Endothelial cell of umbilical vein (primary cell): ENCODE data around the gene PKHD1. TPM values are rescaled to one million over a fixed set of nuclear protein-coding genes. Genes with fewer than 3 reads are reported as not detected.

ENCODE experiments used
- BruUV-seq: library from RNA; stranded (reverse); fragments of 400-500 nt; replicated peaks from 2 replicates; lab custom pipeline; 2021; lab: Mats Ljungman, UMichigan
- CTCF ChIA-PET: fragments of 300-600, 350-600 bp; sonication (Branson Sonifier 250); formaldehyde crosslinking; loops from one replicate; lab custom pipeline; 2021; ENCODE audit warnings: antibody characterized with exemption, inconsistent platforms; lab: Charles Lee
- POLR2A ChIA-PET: fragments of 300-600, 350-600 bp; sonication (Branson Sonifier 250); formaldehyde crosslinking; loops from one replicate; lab custom pipeline; 2021; ENCODE audit warnings: antibody characterized with exemption, inconsistent platforms; lab: Charles Lee
- DNase-seq: peaks from one replicate; pipeline ENCODE4 v3.0.0-alpha.2; 2011; ENCODE audit warnings: low read depth, low spot score
- FAIRE-seq: peaks from 2 replicates; lab custom pipeline; 2011; peaks lifted over from hg19 to GRCh38; lab: Jason Lieb, UNC
- H2AFZ ChIP-seq: 2 replicates; pipeline ENCODE4 v1.6.0; 2012; ENCODE audit warnings: low read depth, low read length, control low read depth, inconsistent platforms
- H3K27ac ChIP-seq: 2 replicates; pipeline ENCODE4 v1.5.1; 2011; ENCODE audit warnings: low read depth, mild to moderate bottlenecking, control low read depth, low read length, moderate library complexity; ENCODE audit not compliant: insufficient read depth
- H3K27me3 ChIP-seq, 2 experiments: 2 replicates each; pipeline versions ENCODE4 v1.6.0 to v1.6.1; 2011; ENCODE audit warnings: low read length in 2 of 2, mixed read lengths in 1 of 2; ENCODE audit not compliant: control insufficient read depth in 2 of 2, insufficient read depth in 2 of 2
- H3K36me3 ChIP-seq, 2 experiments: 2 replicates in 1 of 2; 3 replicates in 1 of 2; pipeline ENCODE4 v1.5.1; 2011; ENCODE audit warnings: low read length in 2 of 2, mild to moderate bottlenecking in 1 of 2, moderate library complexity in 1 of 2; ENCODE audit not compliant: control insufficient read depth in 2 of 2, insufficient read depth in 2 of 2; ENCODE audit errors: extremely low read depth in 1 of 2
- H3K4me1 ChIP-seq: 3 replicates; pipeline ENCODE4 v1.5.1; 2011; ENCODE audit warnings: mild to moderate bottlenecking, low read length; ENCODE audit not compliant: control insufficient read depth, insufficient read depth; ENCODE audit errors: extremely low read depth
- H3K4me2 ChIP-seq: 2 replicates; pipeline ENCODE4 v1.6.1; 2011; ENCODE audit warnings: low read length, control low read depth, mixed read lengths; ENCODE audit not compliant: insufficient read depth
- H3K4me3 ChIP-seq, 3 experiments: fragments of 200-600 bp in 1 of 3; sonication (generic), shearing (Covaris generic) in 1 of 3; replicated peaks in 1 of 3; 2 replicates each; pipeline ENCODE4 v1.5.1; 2011 to 2016; ENCODE audit warnings: control low read depth in 3 of 3, low read length in 3 of 3, mild to moderate bottlenecking in 2 of 3, inconsistent platforms in 1 of 3, low read depth in 1 of 3, moderate library complexity in 1 of 3; ENCODE audit not compliant: insufficient read depth in 1 of 3
- H3K79me2 ChIP-seq: 2 replicates; pipeline ENCODE4 v1.6.0; 2012; ENCODE audit warnings: low read length, inconsistent platforms; ENCODE audit not compliant: control insufficient read depth, insufficient read depth
- H3K9ac ChIP-seq: replicated peaks from 2 replicates; pipeline ENCODE3; 2011; ENCODE audit warnings: low read length, control low read depth; ENCODE audit not compliant: insufficient read depth; ENCODE audit errors: extremely low read depth
- H3K9me1 ChIP-seq: replicated peaks from 3 replicates; pipeline ENCODE4 v1.6.0; 2011; ENCODE audit warnings: mild to moderate bottlenecking, low read length; ENCODE audit not compliant: control insufficient read depth, insufficient read depth; ENCODE audit errors: extremely low read depth
- H3K9me3 ChIP-seq: replicated peaks from 2 replicates; pipeline ENCODE4 v1.5.1; 2012; ENCODE audit warnings: low read length, inconsistent platforms; ENCODE audit not compliant: control insufficient read depth, insufficient read depth
- H4K20me1 ChIP-seq: replicated peaks from 2 replicates; pipeline ENCODE3; 2011; ENCODE audit warnings: mild to moderate bottlenecking, low read length; ENCODE audit not compliant: control insufficient read depth, insufficient read depth; ENCODE audit errors: extremely low read depth
- EZH2 ChIP-seq: IDR thresholded peaks from 2 replicates; pipeline ENCODE4 v1.6.1; 2012; ENCODE audit warnings: borderline replicate concordance, low read depth, mild to moderate bottlenecking, moderate library complexity, low read length, inconsistent platforms; ENCODE audit not compliant: severe bottlenecking
- FOS ChIP-seq: IDR thresholded peaks from 2 replicates; pipeline ENCODE4 v1.6.1; 2011; ENCODE audit warnings: mild to moderate bottlenecking, low read length, moderate library complexity, borderline replicate concordance; ENCODE audit not compliant: insufficient read depth
- GATA2 ChIP-seq: IDR thresholded peaks from 2 replicates; pipeline ENCODE4 v1.7.0; 2011; ENCODE audit warnings: low read depth, mild to moderate bottlenecking, moderate library complexity, mixed read lengths, low read length; ENCODE audit not compliant: insufficient read length, insufficient read depth
- JUN ChIP-seq: IDR thresholded peaks from 2 replicates; pipeline ENCODE4 v1.6.1; 2011; ENCODE audit warnings: borderline replicate concordance, low read depth; ENCODE audit not compliant: insufficient read length, insufficient read depth
- MYC ChIP-seq: IDR thresholded peaks from one replicate; pipeline ENCODE4 v1.6.1; 2011; ENCODE audit warnings: mild to moderate bottlenecking, low read depth, low read length
- POLR2A ChIP-seq: IDR thresholded peaks from 2 replicates; pipeline ENCODE4 v1.6.1; 2012; ENCODE audit warnings: low read depth, mild to moderate bottlenecking, control low read depth, low read length
- POLR2AphosphoS5 ChIP-seq: IDR thresholded peaks from 2 replicates; pipeline ENCODE4 v1.6.1; 2012; ENCODE audit warnings: low read depth, mild to moderate bottlenecking, control low read depth, low read length, moderate library complexity; ENCODE audit not compliant: insufficient read depth
- dilution Hi-C: fragments of 300-500 bp; cut with MboI; formaldehyde crosslinking; loops from one replicate; pipeline ENCODE4 v1.15.0; 2019; ENCODE audit warnings: low sequenced_read_pairs; ENCODE audit not compliant: extremely low pct_ligation_motif_present
- intact Hi-C: fragments of 100-400 bp; cut with micrococcal nuclease; formaldehyde crosslinking; loops from one replicate; pipeline ENCODE4 v1.10.0; 2022
- polyA plus RNA-seq, 4 experiments: library from polyadenylated mRNA; depleted of rRNA in 3 of 4; stranded (reverse) in 3 of 4; unstranded in 1 of 4; fragments of >200 nt; gene quantifications; 2 replicates each; pipeline versions ENCODE4 v1.2.1 to v1.2.3, GENCODE V29; 2011 to 2012; ENCODE audit warnings: missing spikeins in 1 of 4
- total RNA-seq: library from RNA; stranded (reverse); gene quantifications from 2 replicates; pipeline ENCODE4 v1.2.3, GENCODE V29; 2021
- TF ChIP-seq, protein P1 (sequence below), 2 donors: IDR thresholded peaks; 1 replicate in 1 of 2; 2 replicates in 1 of 2; pipeline ENCODE4 v1.5.1; 2011; ENCODE audit warnings: low read length in 2 of 2, mild to moderate bottlenecking in 2 of 2, moderate library complexity in 2 of 2, control low read depth in 1 of 2, inconsistent platforms in 1 of 2, low read depth in 1 of 2; ENCODE audit not compliant: insufficient read depth in 1 of 2; ENCODE audit errors: extremely low read depth in 1 of 2
- TF ChIP-seq, protein P2 (sequence below): IDR thresholded peaks from 2 replicates; pipeline ENCODE4 v1.6.1; 2011; ENCODE audit not compliant: insufficient read depth, insufficient read length

Gene PKHD1
- total and polyA plus RNA-seq, 2 donors (not counting 3 experiments of a cell fraction or from before 2014, with no cell fraction given): not detected

DNA sequence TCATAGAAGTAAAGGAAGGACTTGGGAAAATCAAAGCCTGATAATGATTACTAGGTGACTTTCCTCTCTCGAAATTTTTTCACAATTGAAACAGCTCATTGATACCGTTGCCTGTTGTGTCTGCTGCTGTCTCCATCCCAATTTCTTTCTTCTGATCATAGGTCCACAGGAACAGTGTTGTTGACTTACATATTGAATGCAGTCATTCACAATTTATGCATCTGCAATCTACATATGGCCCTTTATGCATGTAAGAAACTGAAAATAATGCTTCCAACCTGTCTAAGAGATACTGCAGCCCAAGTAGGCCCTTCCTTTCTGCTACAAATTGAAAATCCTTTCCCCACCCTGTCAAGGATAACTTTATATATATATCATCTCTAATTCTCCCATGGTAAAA lies 381.3 kb downstream of the PKHD1 start:
- FAIRE-seq: no peak
- H4K20me1 ChIP-seq: no peaks in the 10 kb centered on the region
- no peak overlapping the region for H2AFZ ChIP-seq
- intact Hi-C loops (no loop called here), dilution Hi-C loops (no loop called here)
- BruUV-seq: no TSS peak
- no peak overlapping the region for H3K9ac ChIP-seq
- H3K4me3 ChIP-seq: no peak overlapping the region
- TF ChIP-seq POLR2A (no peak), JUN (no peak), FOS (no peak), EZH2 (no peak), MYC (no peak), POLR2AphosphoS5 (no peak), GATA2 (no peak)
- TF ChIP-seq, protein P1, sequence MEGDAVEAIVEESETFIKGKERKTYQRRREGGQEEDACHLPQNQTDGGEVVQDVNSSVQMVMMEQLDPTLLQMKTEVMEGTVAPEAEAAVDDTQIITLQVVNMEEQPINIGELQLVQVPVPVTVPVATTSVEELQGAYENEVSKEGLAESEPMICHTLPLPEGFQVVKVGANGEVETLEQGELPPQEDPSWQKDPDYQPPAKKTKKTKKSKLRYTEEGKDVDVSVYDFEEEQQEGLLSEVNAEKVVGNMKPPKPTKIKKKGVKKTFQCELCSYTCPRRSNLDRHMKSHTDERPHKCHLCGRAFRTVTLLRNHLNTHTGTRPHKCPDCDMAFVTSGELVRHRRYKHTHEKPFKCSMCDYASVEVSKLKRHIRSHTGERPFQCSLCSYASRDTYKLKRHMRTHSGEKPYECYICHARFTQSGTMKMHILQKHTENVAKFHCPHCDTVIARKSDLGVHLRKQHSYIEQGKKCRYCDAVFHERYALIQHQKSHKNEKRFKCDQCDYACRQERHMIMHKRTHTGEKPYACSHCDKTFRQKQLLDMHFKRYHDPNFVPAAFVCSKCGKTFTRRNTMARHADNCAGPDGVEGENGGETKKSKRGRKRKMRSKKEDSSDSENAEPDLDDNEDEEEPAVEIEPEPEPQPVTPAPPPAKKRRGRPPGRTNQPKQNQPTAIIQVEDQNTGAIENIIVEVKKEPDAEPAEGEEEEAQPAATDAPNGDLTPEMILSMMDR (IDR thresholded peaks at IDR 0.05; ENCODE audit: extremely low read depth in 1 of 2, insufficient read depth in 1 of 2, low read depth in 1 of 2, low read length in 2 of 2): no peak
- TF ChIP-seq, protein P2, sequence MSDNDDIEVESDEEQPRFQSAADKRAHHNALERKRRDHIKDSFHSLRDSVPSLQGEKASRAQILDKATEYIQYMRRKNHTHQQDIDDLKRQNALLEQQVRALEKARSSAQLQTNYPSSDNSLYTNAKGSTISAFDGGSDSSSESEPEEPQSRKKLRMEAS: no peak
- H3K27me3 ChIP-seq: no peaks in the 10 kb centered on the region
- H3K4me1 ChIP-seq: no peaks in the 10 kb centered on the region
- POLR2A ChIA-PET: no interaction called here
- CTCF ChIA-PET: no interaction called here
- H3K79me2 ChIP-seq: no peaks in the 10 kb centered on the region
- no peaks in the 10 kb centered on the region for H3K9me1 ChIP-seq
- DNase-seq: no peak
- H3K36me3 ChIP-seq: no peaks in the 10 kb centered on the region
- no peak overlapping the region for H3K4me2 ChIP-seq
- no peak overlapping the region for H3K27ac ChIP-seq
- no peaks in the 10 kb centered on the region for H3K9me3 ChIP-seq
